DMS153 (cell line): ENCODE measurements around the gene KIFC3.
"Not testable (repeated sequence)": the region's sequence is repeated elsewhere in the genome, so short reads cannot be mapped to it uniquely, and the experiment has no call there.

Experiments used
- DNase-seq: peaks from one replicate; lab custom pipeline; 2025; lab: John Stamatoyannopoulos, UW

Gene KIFC3

GRCh38 chr16:57722651-57723050 is 79.6 kb downstream of the KIFC3 start:
- DNase-seq = no peak

GRCh38 chr16:57722210-57722499 is 80.1 kb downstream of the KIFC3 start:
- DNase-seq = no peak

- no peak for DNase-seq
These were observed 80.7 kb downstream of the KIFC3 start for GRCh38 chr16:57721356-57722209.

- peak; percentile 1 for DNase-seq
These were observed 82.1 kb downstream of the KIFC3 start for GRCh38 chr16:57720142-57720575.

- no peak for DNase-seq
These were observed 88.2 kb downstream of the KIFC3 start for GRCh38 chr16:57714047-57714446.

GRCh38 chr16:57713596-57713995 is 88.7 kb downstream of the KIFC3 start:
- no peak for DNase-seq

GRCh38 chr16:57712569-57712968 is 89.7 kb downstream of the KIFC3 start:
- DNase-seq = not testable (repeated sequence)

GRCh38 chr16:57711993-57712392 is 90.3 kb downstream of the KIFC3 start:
- DNase-seq = no peak

- no peak for DNase-seq
These were observed 90.9 kb downstream of the KIFC3 start for GRCh38 chr16:57711346-57711745.

GRCh38 chr16:57709663-57710062 is 92.6 kb downstream of the KIFC3 start:
- DNase-seq = no peak
